NCI-H1694 treated with DMSO at 0.1 percent for 48 hours (cell line): ENCODE data around the gene MZT2A.
"Not testable (repeated sequence)": the region's sequence is repeated elsewhere in the genome, so short reads cannot be mapped to it uniquely, and the experiment has no call there.

Source experiments
- DNase-seq: peaks from one replicate; lab custom pipeline; 2025; lab: John Stamatoyannopoulos, UW

Gene MZT2A

GRCh38 chr2:131451265-131451949 is 40.8 kb downstream of the MZT2A start:
- DNase-seq, result not testable (repeated sequence)

- DNase-seq, result not testable (repeated sequence)
These were observed 44.2 kb downstream of the MZT2A start for GRCh38 chr2:131447981-131448380.

- DNase-seq, result no peak
These were observed 46.3 kb downstream of the MZT2A start for GRCh38 chr2:131445896-131446295.

GRCh38 chr2:131445515-131445797 is 46.7 kb downstream of the MZT2A start:
- not testable (repeated sequence) for DNase-seq

GRCh38 chr2:131444736-131445514 is 47.3 kb downstream of the MZT2A start:
- DNase-seq, result not testable (repeated sequence)

GRCh38 chr2:131440742-131441468 is 51.3 kb downstream of the MZT2A start:
- not testable (repeated sequence) for DNase-seq
